IMR-90 (cell line): ENCODE data around the gene CACNA2D3. TPM values are rescaled to one million over a fixed set of nuclear protein-coding genes. Genes with fewer than 3 reads are reported as not detected.

Source experiments
- ATAC-seq: fragments of 200-7000 bp; cut with Tn5 transposase; 2 replicates; pipeline ENCODE4 v1.9.1; 2020; ENCODE audit warnings: low read depth, mild to moderate bottlenecking, moderate library complexity
- BruUV-seq: library from RNA; stranded (reverse); fragments of 400-500 nt; replicated peaks from 2 replicates; lab custom pipeline; 2021; lab: Mats Ljungman, UMichigan
- CTCF ChIA-PET: fragments of 300-600 bp; formaldehyde crosslinking; extraction: SDS; loops from one replicate; lab custom pipeline; 2021; ENCODE audit warnings: antibody characterized with exemption; lab: Yijun Ruan, JAX
- POLR2A ChIA-PET: fragments of 300-600 bp; sonication (Branson Sonifier 250); formaldehyde crosslinking; loops from one replicate; lab custom pipeline; 2022; ENCODE audit warnings: antibody characterized with exemption; ENCODE audit not compliant: unreplicated experiment; lab: Charles Lee
- DNase-seq: peaks from one replicate; pipeline ENCODE4 v3.0.0; 2013
- H2AFZ ChIP-seq: replicated peaks from 2 replicates; pipeline ENCODE3; 2013; ENCODE audit warnings: low read length, mild to moderate bottlenecking; ENCODE audit not compliant: poor library complexity
- H2AK5ac ChIP-seq: 2 replicates; pipeline ENCODE4 v1.6.1; 2013; ENCODE audit warnings: low read depth, low read length, inconsistent platforms
- H2AK9ac ChIP-seq: replicated peaks from 2 replicates; pipeline ENCODE3; 2013; ENCODE audit warnings: mild to moderate bottlenecking, low read depth, low read length, moderate library complexity; ENCODE audit not compliant: poor library complexity
- H2BK120ac ChIP-seq: 2 replicates; pipeline ENCODE4 v1.6.1; 2013; ENCODE audit warnings: low read depth, low read length, inconsistent platforms
- H2BK15ac ChIP-seq: 3 replicates; pipeline ENCODE4 v1.6.1; 2013; ENCODE audit warnings: low read depth, low read length, inconsistent platforms
- H2BK20ac ChIP-seq: 2 replicates; pipeline ENCODE4 v1.6.1; 2013; ENCODE audit warnings: low read depth, mild to moderate bottlenecking, inconsistent platforms, low read length, moderate library complexity
- H2BK5ac ChIP-seq: 2 replicates; pipeline ENCODE4 v1.6.1; 2013; ENCODE audit warnings: mild to moderate bottlenecking, low read depth, low read length, inconsistent platforms; ENCODE audit not compliant: poor library complexity, severe bottlenecking
- H3K14ac ChIP-seq: replicated peaks from 2 replicates; pipeline ENCODE4 v1.6.1; 2013; ENCODE audit warnings: low read depth, low read length, inconsistent platforms
- H3K18ac ChIP-seq: 2 replicates; pipeline ENCODE4 v1.6.1; 2013; ENCODE audit warnings: low read depth, low read length, control low read depth
- H3K23ac ChIP-seq: 2 replicates; pipeline ENCODE4 v1.6.1; 2013; ENCODE audit warnings: low read depth, low read length, inconsistent platforms
- H3K27ac ChIP-seq: 2 replicates; pipeline ENCODE4 v1.5.1; 2013; ENCODE audit warnings: mild to moderate bottlenecking, control low read depth, low read length; ENCODE audit not compliant: insufficient read depth
- H3K27me3 ChIP-seq: 2 replicates; pipeline ENCODE4 v1.6.1; 2013; ENCODE audit warnings: low read length; ENCODE audit not compliant: control insufficient read depth, insufficient read depth
- H3K36me3 ChIP-seq: 2 replicates; pipeline ENCODE4 v1.6.1; 2013; ENCODE audit warnings: low read length, mixed read lengths; ENCODE audit not compliant: control insufficient read depth, insufficient read depth
- H3K4ac ChIP-seq: 2 replicates; pipeline ENCODE4 v1.6.1; 2013; ENCODE audit warnings: low read depth, low read length, inconsistent platforms
- H3K4me1 ChIP-seq: 2 replicates; pipeline ENCODE4 v1.6.1; 2013; ENCODE audit warnings: low read length, mixed read lengths; ENCODE audit not compliant: control insufficient read depth, insufficient read depth
- H3K4me2 ChIP-seq: 2 replicates; pipeline ENCODE4 v1.6.1; 2013; ENCODE audit warnings: low read depth, mild to moderate bottlenecking, control low read depth, low read length, moderate library complexity
- H3K4me3 ChIP-seq: 2 replicates; pipeline ENCODE4 v1.5.1; 2013; ENCODE audit warnings: low read depth, mild to moderate bottlenecking, control low read depth, low read length, moderate library complexity; ENCODE audit not compliant: insufficient read depth
- H3K56ac ChIP-seq: 2 replicates; pipeline ENCODE4 v1.6.1; 2013; ENCODE audit warnings: low read length, inconsistent platforms; ENCODE audit not compliant: insufficient read depth; ENCODE audit errors: extremely low read depth
- H3K79me1 ChIP-seq, 2 experiments: 2 replicates each; pipeline ENCODE4 v1.6.1; 2013; ENCODE audit warnings: low read length in 2 of 2, inconsistent platforms in 1 of 2, low read depth in 1 of 2
- H3K9ac ChIP-seq: 2 replicates; pipeline ENCODE4 v1.6.1; 2013; ENCODE audit warnings: low read depth, low read length, control low read depth
- H3K9me1 ChIP-seq: 2 replicates; pipeline ENCODE4 v1.6.1; 2013; ENCODE audit warnings: low read length, inconsistent platforms; ENCODE audit not compliant: insufficient read depth
- H3K9me3 ChIP-seq: 2 replicates; pipeline ENCODE4 v1.6.1; 2013; ENCODE audit warnings: low read length; ENCODE audit not compliant: control insufficient read depth, insufficient read depth
- H4K20me1 ChIP-seq: 2 replicates; pipeline ENCODE4 v1.6.1; 2013; ENCODE audit warnings: low read length, inconsistent platforms; ENCODE audit not compliant: insufficient read depth
- H4K5ac ChIP-seq: 2 replicates; pipeline ENCODE4 v1.6.1; 2013; ENCODE audit warnings: mild to moderate bottlenecking, low read depth, low read length, control low read depth
- H4K8ac ChIP-seq, 2 experiments: 2 replicates each; pipeline ENCODE4 v1.6.1; 2013; ENCODE audit warnings: low read depth in 2 of 2, low read length in 2 of 2, control low read depth in 1 of 2, inconsistent platforms in 1 of 2
- H4K91ac ChIP-seq: 2 replicates; pipeline ENCODE4 v1.6.1; 2013; ENCODE audit warnings: low read depth, low read length, inconsistent platforms; ENCODE audit not compliant: insufficient read depth
- CEBPB ChIP-seq: IDR thresholded peaks from 2 replicates; pipeline ENCODE4 v1.6.1; 2012; ENCODE audit warnings: low read depth, low read length, improper control_type of control experiment
- MAFK ChIP-seq: IDR thresholded peaks from 2 replicates; pipeline ENCODE4 v1.6.1; 2012; ENCODE audit warnings: low read depth, low read length, improper control_type of control experiment
- NFE2L2 ChIP-seq: fragments of 150-350 bp; IDR thresholded peaks from 2 replicates; pipeline ENCODE4 v1.6.1; 2016; ENCODE audit warnings: low read depth, mild to moderate bottlenecking, low read length
- WGBS, 2 experiments: methylation state at CpG; one replicate each; pipeline versions ENCODE4 v1.1.5 to v1.1.7; 2013; ENCODE audit warnings: missing lambda C conversion rate in 2 of 2; ENCODE audit not compliant: insufficient read length in 1 of 2; ENCODE audit errors: extremely low coverage in 2 of 2; 5-methylcytosine and 5-hydroxymethylcytosine counted together
- dilution Hi-C: fragments of 300-500 bp; cut with HindIII; formaldehyde crosslinking; loops from one replicate; pipeline ENCODE4 v1.14.3; 2018; ENCODE audit warnings: low sequenced_read_pairs; ENCODE audit not compliant: unreplicated experiment
- in situ Hi-C: fragments of 300-500 bp; cut with MboI; formaldehyde crosslinking; loops from 3 replicates; pipeline ENCODE4 v1.14.3; 2019; ENCODE audit warnings: low sequenced_read_pairs, inconsistent platforms, mixed read lengths
- intact Hi-C: fragments of 100-400 bp; cut with micrococcal nuclease; formaldehyde crosslinking; loops from 2 replicates; pipeline ENCODE4 v1.10.0; 2022
- polyA plus RNA-seq, 3 experiments: library from polyadenylated mRNA; depleted of rRNA; stranded (reverse); fragments of >200 nt; gene quantifications; 2 replicates each; pipeline ENCODE4 v1.2.3, GENCODE V29; 2012; ENCODE audit warnings: low replicate concordance in 1 of 3
- total RNA-seq: library from RNA; depleted of rRNA; stranded (reverse); fragments of >200 nt; gene quantifications from 2 replicates; pipeline ENCODE4 v1.2.3, GENCODE V29; 2012

Gene CACNA2D3
- total and polyA plus RNA-seq, 2 of the 4 experiments (the other 2 are of a cell fraction): 0.36 to 0.41 TPM

DNA sequence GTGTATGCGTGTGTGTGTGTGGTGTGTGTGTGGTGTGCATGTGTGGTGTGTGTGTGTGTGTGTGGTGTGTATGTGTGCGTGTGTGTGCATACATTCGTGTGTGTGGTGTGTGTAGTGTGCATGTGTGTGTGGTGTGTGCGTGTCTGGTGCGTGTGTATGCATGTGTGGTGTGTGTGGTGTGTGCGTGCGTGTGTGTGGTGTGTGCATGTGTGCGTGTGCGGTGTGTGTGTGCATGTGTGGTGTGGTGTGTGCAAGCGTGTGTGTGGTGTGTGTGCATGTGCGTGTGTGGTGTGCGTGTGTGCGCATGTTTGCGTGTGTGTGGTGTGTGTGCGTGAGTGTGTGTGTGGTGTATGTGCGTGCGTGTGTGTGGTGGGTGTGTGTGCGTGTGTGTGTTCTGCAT is 595.2 kb downstream of the CACNA2D3 start:
- Histone ChIP-seq H3K79me1 (no peaks in the 10 kb centered on the region), H2BK15ac (no peak overlapping the region), H2BK5ac (peak overlapping the region; percentile 67), H3K23ac (no peak overlapping the region), H4K5ac (no peak overlapping the region), H2AK9ac (no peak overlapping the region), H3K18ac (no peak overlapping the region), H2AK5ac (no peak overlapping the region), H2BK120ac (no peak overlapping the region), H3K14ac (no peak overlapping the region), H3K4ac (no peak overlapping the region), H4K91ac (no peak overlapping the region), H3K9me3 (no peaks in the 10 kb centered on the region), H4K8ac (no peak overlapping the region), H3K27me3 (no peaks in the 10 kb centered on the region), H3K9ac (no peak overlapping the region), H3K9me1 (peaks cover 4% of the 10 kb centered on the region; the same call in 1 of the 2 replicates), H4K20me1 (no peaks in the 10 kb centered on the region), H2AFZ (no peak overlapping the region), H3K56ac (no peak overlapping the region), H3K4me3 (no peak overlapping the region), H2BK20ac (no peak overlapping the region), H3K27ac (no peak overlapping the region), H3K36me3 (no peaks in the 10 kb centered on the region), H3K4me2 (no peak overlapping the region), H3K4me1 (no peaks in the 10 kb centered on the region)
- 90% methylated on average over 8 of the region's 18 CpGs; no CpG with 5 or more reads in 1 of the 2 experiments for WGBS, 2 experiments
- POLR2A ChIA-PET: no interaction called here
- in situ Hi-C loops: no loop called here
- TF ChIP-seq CEBPB: no peak
- TF ChIP-seq NFE2L2: no peak
- TF ChIP-seq MAFK: no peak
- no TSS peak for BruUV-seq
- dilution Hi-C loops: no loop called here
- no peak for ATAC-seq
- intact Hi-C loops: no loop called here
- CTCF ChIA-PET: no interaction called here
- no peak for DNase-seq
